H1 (cell line): ENCODE measurements around the gene MEGF9.

ENCODE experiments used
- BCL11A ChIP-seq, 2 experiments: IDR thresholded peaks; one replicate each; pipeline ENCODE4 v1.6.1; 2011; ENCODE audit warnings: low read depth in 2 of 2, low read length in 2 of 2, mild to moderate bottlenecking in 2 of 2
- CTCF ChIP-seq, 3 experiments: IDR thresholded peaks; 1 replicate in 2 of 3; 2 replicates in 1 of 3; pipeline versions ENCODE4 v1.5.1 to v1.6.1; 2011; ENCODE audit warnings: low read length in 3 of 3, mild to moderate bottlenecking in 3 of 3, inconsistent platforms in 2 of 3, low read depth in 1 of 3, moderate library complexity in 1 of 3; ENCODE audit not compliant: insufficient read depth in 1 of 3; ENCODE audit errors: control extremely low read depth in 1 of 3
- HDAC6 ChIP-seq: IDR thresholded peaks from one replicate; pipeline ENCODE4 v1.7.1; 2012; ENCODE audit warnings: low read depth, mild to moderate bottlenecking, inconsistent platforms, low read length, moderate library complexity
- JUN ChIP-seq: IDR thresholded peaks from 2 replicates; pipeline ENCODE4 v1.6.1; 2011; ENCODE audit warnings: low read depth, mild to moderate bottlenecking, improper control_type of control experiment, low read length
- JUND ChIP-seq: IDR thresholded peaks from 2 replicates; pipeline ENCODE4 v1.6.1; 2011; ENCODE audit warnings: mild to moderate bottlenecking, improper control_type of control experiment, low read length
- POLR2A ChIP-seq, 2 experiments: IDR thresholded peaks; 1 replicate in 1 of 2; 2 replicates in 1 of 2; pipeline ENCODE4 v1.6.1; 2011; ENCODE audit warnings: low read depth in 2 of 2, low read length in 2 of 2, mild to moderate bottlenecking in 2 of 2; ENCODE audit errors: control extremely low read depth in 1 of 2
- POU5F1 ChIP-seq: IDR thresholded peaks from 2 replicates; pipeline ENCODE4 v1.6.1; 2011; ENCODE audit warnings: low read depth, mild to moderate bottlenecking, low read length, moderate library complexity
- RAD21 ChIP-seq, 2 experiments: IDR thresholded peaks in 1 of 2; conservative IDR thresholded peaks in 1 of 2; 2 replicates each; pipeline ENCODE4 v1.6.1; 2011; ENCODE audit warnings: low read depth in 2 of 2, low read length in 2 of 2, improper control_type of control experiment in 1 of 2, inconsistent platforms in 1 of 2, mild to moderate bottlenecking in 1 of 2, moderate library complexity in 1 of 2
- SP1 ChIP-seq: IDR thresholded peaks from 2 replicates; pipeline ENCODE4 v1.6.1; 2011; ENCODE audit warnings: low read depth, low read length
- TAF1 ChIP-seq: IDR thresholded peaks from 2 replicates; pipeline ENCODE4 v1.6.1; 2011; ENCODE audit warnings: mild to moderate bottlenecking, low read depth, low read length
- TBP ChIP-seq: IDR thresholded peaks from 2 replicates; pipeline ENCODE4 v1.6.1; 2011; ENCODE audit warnings: low read depth, low read length, improper control_type of control experiment
- TEAD4 ChIP-seq: IDR thresholded peaks from 2 replicates; pipeline ENCODE4 v1.6.1; 2012; ENCODE audit warnings: low read depth, low read length, inconsistent platforms, mixed read lengths
- USF2 ChIP-seq: IDR thresholded peaks from 2 replicates; pipeline ENCODE4 v1.6.1; 2011; ENCODE audit warnings: low read length, improper control_type of control experiment
- YY1 ChIP-seq: IDR thresholded peaks from 2 replicates; pipeline ENCODE4 v1.6.1; 2011; ENCODE audit warnings: low read depth, mild to moderate bottlenecking, low read length

DNA sequence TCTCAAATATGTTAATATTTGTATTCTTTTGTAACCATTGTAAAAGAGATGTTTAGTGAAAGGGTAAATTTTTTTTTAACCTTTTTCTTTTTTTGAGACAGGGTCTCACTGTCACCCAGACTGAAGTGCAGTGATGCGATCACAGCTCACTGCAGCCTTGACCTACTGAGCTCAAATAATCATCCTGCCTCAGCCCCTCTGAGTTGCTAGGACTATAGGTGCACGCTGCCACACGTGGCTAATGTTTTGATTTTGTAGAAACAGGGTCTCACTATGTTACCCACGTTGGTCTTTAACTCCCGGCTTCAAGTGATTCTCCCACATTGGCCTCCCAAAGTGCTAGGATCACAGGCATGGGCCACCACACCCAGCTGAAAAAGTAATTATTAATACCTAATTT is 76.4 kb downstream of the MEGF9 start:
- TF ChIP-seq BCL11A (IDR thresholded peaks at IDR 0.05; ENCODE audit: low read depth in 2 of 2, low read length in 2 of 2) (no peak), HDAC6 (no peak), POLR2A (IDR thresholded peaks at IDR 0.05; ENCODE audit: control extremely low read depth in 1 of 2, low read depth in 2 of 2, low read length in 2 of 2) (no peak), CTCF (IDR thresholded peaks at IDR 0.05; ENCODE audit: control extremely low read depth in 1 of 3, insufficient read depth in 1 of 3, low read depth in 1 of 3, low read length in 3 of 3) (no peak), TAF1 (no peak), SP1 (no peak), YY1 (no peak), USF2 (no peak), JUN (no peak), RAD21 (IDR thresholded peaks at IDR 0.05 in 1 of 2, conservative IDR thresholded peaks at IDR 0.05 in 1 of 2; ENCODE audit: low read depth in 2 of 2, low read length in 2 of 2) (no peak), JUND (no peak), TBP (no peak), POU5F1 (no peak), TEAD4 (no peak)
